Cerebellar nuclear complex (tissue), 1 donor: ENCODE data around the gene ZNF417.
"Not testable (repeated sequence)": the region's sequence is repeated elsewhere in the genome, so short reads cannot be mapped to it uniquely, and the experiment has no call there.

Experiments
- DNase-seq, 2 experiments: peaks; one replicate each; lab custom pipeline; 2025; lab: John Stamatoyannopoulos, UW

ZNF417 gene

DNA sequence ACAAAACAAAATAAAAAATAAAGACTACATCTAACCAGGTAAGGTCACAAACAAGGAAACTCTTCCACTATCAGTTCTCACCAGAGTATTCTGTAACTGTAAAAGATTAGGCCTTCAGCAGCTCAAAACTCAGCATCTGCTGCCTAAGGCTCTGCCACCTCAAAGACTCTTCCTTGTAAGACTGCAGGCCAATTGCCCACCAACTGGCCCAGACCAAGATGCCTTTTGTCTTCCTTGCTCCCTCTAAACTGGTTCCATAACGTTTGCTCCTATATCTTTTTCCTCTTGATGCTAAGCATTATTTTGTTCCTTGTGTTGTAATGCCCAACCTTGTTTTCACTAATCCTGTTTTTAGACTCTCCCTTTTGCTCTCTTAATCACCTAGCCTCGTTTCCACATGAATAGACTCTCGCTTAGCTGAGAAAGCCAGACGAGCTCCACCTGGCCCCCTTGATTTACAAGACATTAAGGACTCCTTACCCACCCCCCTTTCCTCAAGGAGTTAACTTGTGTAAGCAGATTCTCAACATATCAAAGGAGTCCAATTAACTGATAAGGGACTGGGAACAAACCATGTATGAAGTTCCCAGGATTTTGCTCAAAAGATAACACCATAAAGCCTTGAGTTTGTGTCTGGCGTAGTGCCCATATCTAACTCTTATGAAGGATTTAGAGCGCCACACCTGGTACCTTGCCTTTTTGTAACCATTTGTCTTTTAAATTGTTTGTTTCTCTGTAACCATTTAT lies 29.0 kb downstream of the ZNF417 start:
- DNase-seq: no peak

DNA sequence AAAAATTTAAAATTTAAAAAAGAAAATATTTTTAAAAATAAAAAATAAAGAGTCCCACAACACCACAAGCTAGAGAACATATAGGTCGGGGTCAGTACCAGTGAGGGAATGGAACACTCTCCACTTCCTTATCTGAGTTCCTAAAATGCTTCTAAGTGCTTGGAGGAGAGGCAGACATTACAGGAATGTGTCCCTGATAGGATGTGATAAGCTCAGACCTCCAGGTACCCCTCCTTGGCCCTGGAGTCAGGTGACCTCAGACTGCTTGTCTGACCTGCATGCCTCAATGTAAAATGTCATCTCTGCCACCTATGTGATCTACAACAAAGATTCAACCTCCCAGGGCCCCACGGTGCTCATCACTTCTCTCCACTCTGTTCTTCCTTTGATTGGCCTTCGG lies 30.3 kb downstream of the ZNF417 start:
- no peak for DNase-seq

DNA sequence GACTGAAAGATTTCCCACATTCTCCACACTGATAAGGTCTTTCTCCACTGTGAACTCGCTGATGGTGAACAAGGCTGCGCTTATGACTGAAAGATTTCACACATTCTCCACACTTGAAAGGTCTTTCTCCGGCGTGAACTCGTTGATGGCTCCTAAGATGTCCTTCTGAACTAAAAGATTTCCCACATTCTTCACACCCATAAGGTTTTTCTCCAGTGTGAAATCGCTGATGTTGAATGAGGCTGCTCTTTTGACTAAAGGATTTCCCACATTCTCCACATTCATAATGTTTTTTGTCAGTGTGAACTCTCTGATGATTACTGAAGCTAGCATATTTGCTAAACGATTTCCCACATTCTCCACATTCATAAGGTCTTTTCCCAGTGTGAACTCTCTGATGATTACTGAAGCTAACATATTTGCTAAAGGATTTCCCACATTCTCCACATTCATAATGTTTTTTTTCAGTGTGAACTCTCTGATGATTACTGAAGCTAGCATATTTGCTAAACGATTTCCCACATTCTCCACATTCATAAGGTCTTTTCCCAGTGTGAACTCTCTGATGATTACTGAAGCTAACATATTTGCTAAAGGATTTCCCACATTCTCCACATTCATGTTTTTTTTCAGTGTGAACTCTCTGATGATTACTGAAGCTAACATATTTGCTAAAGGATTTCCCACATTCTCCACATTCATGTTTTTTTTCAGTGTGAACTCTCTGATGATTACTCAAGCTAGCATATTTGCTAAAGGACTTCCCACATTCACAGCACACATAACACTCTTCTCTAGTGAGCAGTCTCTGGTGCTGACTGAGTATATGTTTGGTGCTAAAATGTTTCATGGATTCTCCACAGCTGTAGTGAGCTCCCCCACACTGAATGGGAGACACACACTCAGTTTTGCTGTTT lies 42.3 kb downstream of the ZNF417 start:
- not testable (repeated sequence) for DNase-seq

DNA sequence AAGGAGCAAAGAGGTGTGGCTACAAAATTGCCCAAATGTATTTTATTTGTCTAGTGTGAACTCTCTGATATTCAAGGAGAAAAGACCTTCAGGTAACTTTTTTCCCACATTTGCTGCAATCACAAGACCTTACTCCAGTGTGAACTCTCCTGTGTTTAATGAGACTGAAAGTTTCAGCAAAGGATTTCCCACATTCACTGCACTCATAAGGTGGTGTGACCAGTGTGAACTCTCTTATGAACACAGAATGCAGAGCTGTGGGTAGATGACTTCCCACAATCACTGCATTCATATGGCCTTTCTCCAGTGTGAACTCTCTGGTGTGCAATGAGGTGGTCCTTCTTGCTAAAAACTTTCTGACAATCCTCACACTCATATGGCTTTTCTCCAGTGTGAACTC lies 43.9 kb downstream of the ZNF417 start:
- no peak for DNase-seq

DNA sequence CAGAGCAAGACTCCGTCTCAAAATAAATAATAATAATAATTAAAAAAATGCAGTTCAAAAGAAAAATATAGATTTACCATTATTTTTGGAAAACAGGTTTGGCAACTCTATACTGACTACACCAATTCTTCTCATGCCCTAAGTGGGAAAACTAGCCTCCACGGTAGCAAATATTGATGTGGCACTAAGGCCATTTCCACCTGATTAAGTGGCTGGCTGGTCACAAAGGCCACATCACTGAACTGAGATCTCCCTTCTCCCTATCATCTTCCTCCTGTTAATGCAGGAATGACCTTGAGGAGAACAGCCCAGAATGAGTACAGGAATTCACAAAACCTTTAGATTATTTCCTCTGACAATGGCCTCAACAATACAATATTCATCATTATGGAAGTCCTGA lies 46.2 kb downstream of the ZNF417 start:
- no peak for DNase-seq

DNA sequence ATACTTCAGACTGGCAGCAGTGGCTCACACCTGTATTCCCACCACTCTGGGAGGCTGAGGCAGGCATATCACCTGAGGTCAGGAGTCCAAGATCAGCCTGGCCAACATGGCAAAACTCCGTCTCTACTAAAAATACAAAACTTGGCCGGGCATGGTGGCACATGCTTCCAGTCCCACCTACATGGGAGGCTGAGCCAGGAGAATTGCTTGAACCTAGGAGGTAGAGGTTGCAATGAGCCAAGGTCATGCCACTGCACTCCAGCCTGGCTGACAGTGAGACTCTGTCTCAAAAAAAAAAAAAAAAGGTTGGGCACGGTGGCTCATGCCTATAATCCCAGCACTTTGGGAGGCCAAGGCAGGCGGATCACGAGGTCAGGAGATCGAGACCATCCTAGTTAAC lies 46.7 kb downstream of the ZNF417 start:
- not testable (repeated sequence) for DNase-seq

DNA sequence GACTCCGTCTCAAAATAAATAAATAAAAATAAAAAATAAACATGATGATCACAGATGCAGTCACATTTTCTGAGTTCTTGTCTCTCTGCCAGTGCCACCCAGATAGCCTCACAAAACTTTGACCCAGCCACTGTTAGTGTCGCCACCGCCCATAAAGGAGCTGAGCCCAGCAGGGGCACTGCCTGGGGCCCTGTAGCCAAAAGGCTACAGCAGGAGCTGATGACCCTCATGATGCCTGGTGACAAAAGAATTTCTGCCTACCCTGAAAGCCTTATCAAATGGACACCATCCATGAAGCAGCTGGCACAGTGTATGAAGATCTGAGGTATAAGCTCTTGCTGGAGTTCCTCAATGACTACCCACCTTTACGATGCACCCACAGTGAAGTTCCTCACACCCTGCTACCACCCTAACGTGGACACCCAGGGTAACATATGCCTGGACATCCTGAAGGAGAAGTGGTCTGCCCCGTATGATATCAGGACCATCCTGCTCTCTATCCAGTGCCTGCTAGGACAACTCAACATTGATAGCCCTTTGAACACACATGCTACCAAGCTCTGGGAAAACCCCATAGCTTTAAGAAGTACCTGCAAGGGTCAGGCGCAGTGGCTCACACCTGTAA lies 48.4 kb downstream of the ZNF417 start:
- DNase-seq: no peak
